ENCODE data around the gene DOCK9.

DNA sequence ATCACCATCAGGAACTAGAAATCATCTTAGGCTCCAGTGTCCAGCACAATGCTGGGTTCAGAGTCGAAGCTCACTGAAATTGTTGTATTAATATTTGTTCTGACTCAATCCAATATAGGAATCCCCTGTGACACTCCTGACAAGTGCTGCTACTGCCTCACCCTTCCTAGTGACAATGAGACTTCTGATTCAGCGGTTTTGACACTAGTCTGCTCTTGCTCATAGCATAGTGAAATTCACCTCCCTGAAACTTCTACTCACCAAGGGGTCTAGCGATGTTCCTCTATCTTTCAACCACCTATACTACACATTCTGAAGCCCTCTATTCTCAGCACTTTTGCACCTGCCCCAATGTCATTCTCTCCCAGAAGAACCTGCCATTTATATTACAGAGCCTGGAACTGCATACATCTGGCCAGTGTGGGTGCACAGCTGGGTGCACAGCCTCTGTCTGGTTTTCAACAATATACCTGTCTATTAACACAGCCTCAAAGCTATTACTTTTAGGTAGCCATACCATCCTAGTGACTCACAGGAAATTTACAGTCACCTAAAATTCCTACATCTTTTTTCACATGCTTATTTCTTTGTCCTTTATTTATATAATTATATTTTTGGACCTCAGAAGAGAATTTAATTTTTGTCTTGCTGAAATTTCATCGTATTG, 88.3 kb downstream of the DOCK9 start:
- TF ChIP-seq, protein P1, sequence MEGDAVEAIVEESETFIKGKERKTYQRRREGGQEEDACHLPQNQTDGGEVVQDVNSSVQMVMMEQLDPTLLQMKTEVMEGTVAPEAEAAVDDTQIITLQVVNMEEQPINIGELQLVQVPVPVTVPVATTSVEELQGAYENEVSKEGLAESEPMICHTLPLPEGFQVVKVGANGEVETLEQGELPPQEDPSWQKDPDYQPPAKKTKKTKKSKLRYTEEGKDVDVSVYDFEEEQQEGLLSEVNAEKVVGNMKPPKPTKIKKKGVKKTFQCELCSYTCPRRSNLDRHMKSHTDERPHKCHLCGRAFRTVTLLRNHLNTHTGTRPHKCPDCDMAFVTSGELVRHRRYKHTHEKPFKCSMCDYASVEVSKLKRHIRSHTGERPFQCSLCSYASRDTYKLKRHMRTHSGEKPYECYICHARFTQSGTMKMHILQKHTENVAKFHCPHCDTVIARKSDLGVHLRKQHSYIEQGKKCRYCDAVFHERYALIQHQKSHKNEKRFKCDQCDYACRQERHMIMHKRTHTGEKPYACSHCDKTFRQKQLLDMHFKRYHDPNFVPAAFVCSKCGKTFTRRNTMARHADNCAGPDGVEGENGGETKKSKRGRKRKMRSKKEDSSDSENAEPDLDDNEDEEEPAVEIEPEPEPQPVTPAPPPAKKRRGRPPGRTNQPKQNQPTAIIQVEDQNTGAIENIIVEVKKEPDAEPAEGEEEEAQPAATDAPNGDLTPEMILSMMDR (IDR thresholded peaks at IDR 0.05): no peak
- no peak for TF ChIP-seq EZH2 (IDR thresholded peaks at IDR 0.05; ENCODE audit: borderline replicate concordance, insufficient read depth, low read depth, low read length, poor library complexity, severe bottlenecking)
